ENCODE measurements around the gene SPEN. TPM values are rescaled to one million over a fixed set of nuclear protein-coding genes. Genes with fewer than 3 reads are reported as not detected.

SPEN gene
- total RNA-seq, 1 experiment from 2014 or later = 58.3 TPM

- DNase-seq (ENCODE audit: low read depth, low spot score) (no peak), ATAC-seq (no peak)
- TF ChIP-seq POLR2AphosphoS5 (IDR thresholded peaks at IDR 0.05; ENCODE audit: low read depth, low read length) = no peak
- TF ChIP-seq TCF7L2 (IDR thresholded peaks at IDR 0.05; ENCODE audit: low read depth, low read length) = no peak
- no peak for TF ChIP-seq SIN3A (IDR thresholded peaks at IDR 0.05; ENCODE audit: borderline replicate concordance, insufficient read depth, low read depth, low read length)
- no peak for TF ChIP-seq CTCF (IDR thresholded peaks at IDR 0.05)
- TF ChIP-seq REST (IDR thresholded peaks at IDR 0.05; ENCODE audit: insufficient read depth in 1 of 2, low read depth in 2 of 2, low read length in 1 of 2) = no peak
- Histone ChIP-seq H3K27ac (ENCODE audit: low read length) (no peak overlapping the region), H3K27me3 (ENCODE audit: control insufficient read depth, insufficient read depth, low read length) (no peaks in the 10 kb centered on the region), H3K36me3 (ENCODE audit: control insufficient read depth, insufficient read depth, low read length) (no peaks in the 10 kb centered on the region), H3K4me3 (ENCODE audit: low read depth in 2 of 2, low read length in 2 of 2) (no peak overlapping the region), H3K4me1 (ENCODE audit: control insufficient read depth, insufficient read depth, low read length) (no peaks in the 10 kb centered on the region), H3K9me3 (ENCODE audit: control insufficient read depth, insufficient read depth, low read depth, low read length) (no peaks in the 10 kb centered on the region)
- intact Hi-C loops (cut with micrococcal nuclease; ENCODE audit: unreplicated experiment) = no loop called here
- in situ Hi-C loops (cut with HindIII; ENCODE audit: low pct_unique_long_range_greater_than_20kb, low sequenced_read_pairs) = no loop called here
- POLR2A ChIA-PET = no interaction called here
- no TSS peak for BruUV-seq (replicated peaks)
- CTCF ChIA-PET = no interaction called here
Measured at GRCh38 chr1:15988856-15989736, 141.6 kb downstream of the SPEN start.

- no peaks in the 10 kb centered on the region for H3K4me1 ChIP-seq (ENCODE audit: control insufficient read depth, insufficient read depth, low read length)
- POLR2A ChIA-PET = no interaction called here
- H3K36me3 ChIP-seq (ENCODE audit: control insufficient read depth, insufficient read depth, low read length) = no peaks in the 10 kb centered on the region
- no peak overlapping the region for H3K4me3 ChIP-seq (ENCODE audit: low read depth in 2 of 2, low read length in 2 of 2)
- TF ChIP-seq SIN3A (IDR thresholded peaks at IDR 0.05; ENCODE audit: borderline replicate concordance, insufficient read depth, low read depth, low read length) (no peak), POLR2AphosphoS5 (IDR thresholded peaks at IDR 0.05; ENCODE audit: low read depth, low read length) (no peak), TCF7L2 (IDR thresholded peaks at IDR 0.05; ENCODE audit: low read depth, low read length) (no peak), CTCF (IDR thresholded peaks at IDR 0.05) (no peak), REST (IDR thresholded peaks at IDR 0.05; ENCODE audit: insufficient read depth in 1 of 2, low read depth in 2 of 2, low read length in 1 of 2) (no peak)
- CTCF ChIA-PET = no interaction called here
- ATAC-seq = no peak
- no peak for DNase-seq (ENCODE audit: low read depth, low spot score)
- in situ Hi-C loops (cut with HindIII; ENCODE audit: low pct_unique_long_range_greater_than_20kb, low sequenced_read_pairs) (no loop called here), intact Hi-C loops (cut with micrococcal nuclease; ENCODE audit: unreplicated experiment) (loop anchor here (10.0 kb wide), 1 partner anchor 195 kb away; no protein-coding TSS in a partner anchor)
- no peaks in the 10 kb centered on the region for H3K9me3 ChIP-seq (ENCODE audit: control insufficient read depth, insufficient read depth, low read depth, low read length)
- no peaks in the 10 kb centered on the region for H3K27me3 ChIP-seq (ENCODE audit: control insufficient read depth, insufficient read depth, low read length)
- H3K27ac ChIP-seq (ENCODE audit: low read length) = no peak overlapping the region
- no TSS peak for BruUV-seq (replicated peaks)
Measured at GRCh38 chr1:15989776-15990175, 142.3 kb downstream of the SPEN start.

All from Panc1 (cell line).